HL-60/S4 treated with retinoic acid at 250 ng/mL for 4 days and 3 days (cell line): ENCODE data around the gene ADAM22.

Experiments used
- in situ Hi-C: fragments of 300-500 bp; cut with MboI; formaldehyde crosslinking; loops from 2 replicates; pipeline ENCODE4 v1.7.0; 2022; ENCODE audit warnings: low sequenced_read_pairs

The ADAM22 gene

GRCh38 chr7:88034083-88034695 lies 100.1 kb downstream of the ADAM22 start:
- in situ Hi-C loops, result no loop called here

- in situ Hi-C loops, result no loop called here
These were observed 103.0 kb downstream of the ADAM22 start for GRCh38 chr7:88037050-88037449.

- in situ Hi-C loops, result no loop called here
These were observed 106.6 kb downstream of the ADAM22 start for GRCh38 chr7:88040694-88041093.

DNA sequence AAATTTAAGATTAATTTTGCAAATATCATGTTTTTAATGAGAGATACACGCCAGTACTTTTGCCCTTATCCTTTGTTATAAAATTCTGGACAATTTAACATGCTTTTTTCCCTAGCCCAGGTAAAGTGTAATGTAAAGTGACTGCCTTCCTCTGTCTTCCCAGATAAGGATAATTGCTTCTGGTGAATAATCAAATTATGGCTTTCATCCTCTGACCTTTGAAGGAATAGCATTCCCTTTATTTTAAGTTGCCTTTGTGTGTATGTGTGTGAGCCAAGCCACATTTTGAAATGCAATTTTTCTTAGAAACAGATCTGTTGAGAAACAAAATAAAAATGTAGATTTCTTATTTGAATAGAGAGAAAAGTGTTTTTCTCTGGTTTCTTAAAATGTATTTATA lies 107.5 kb downstream of the ADAM22 start:
- in situ Hi-C loops, result no loop called here

GRCh38 chr7:88042157-88042556 lies 108.1 kb downstream of the ADAM22 start:
- in situ Hi-C loops, result no loop called here

GRCh38 chr7:88042803-88043202 lies 108.8 kb downstream of the ADAM22 start:
- in situ Hi-C loops, result no loop called here

DNA sequence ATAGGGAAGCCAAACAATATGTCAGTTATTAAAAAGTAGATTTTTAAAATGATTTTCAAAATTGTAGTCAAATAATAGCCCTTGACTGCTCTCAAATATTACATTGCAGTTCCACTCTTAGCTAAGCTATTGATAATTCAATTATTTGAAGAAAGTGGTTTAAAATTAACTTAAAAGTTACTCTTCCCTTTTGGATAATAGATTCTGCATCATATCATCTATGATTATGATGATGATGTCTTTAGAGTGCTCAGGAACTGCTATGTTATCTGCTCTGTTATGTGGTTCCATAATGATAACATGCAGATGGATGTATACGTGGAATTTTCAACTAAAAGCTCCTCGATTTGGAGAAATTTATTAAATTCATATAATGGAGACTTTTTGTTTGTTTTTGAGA lies 110.0 kb downstream of the ADAM22 start:
- in situ Hi-C loops, result no loop called here

GRCh38 chr7:88046839-88047573 lies 113.0 kb downstream of the ADAM22 start:
- in situ Hi-C loops, result no loop called here

- in situ Hi-C loops, result no loop called here
These were observed 123.6 kb downstream of the ADAM22 start for GRCh38 chr7:88057655-88058054.

GRCh38 chr7:88062238-88062637 lies 128.2 kb downstream of the ADAM22 start:
- in situ Hi-C loops, result no loop called here

DNA sequence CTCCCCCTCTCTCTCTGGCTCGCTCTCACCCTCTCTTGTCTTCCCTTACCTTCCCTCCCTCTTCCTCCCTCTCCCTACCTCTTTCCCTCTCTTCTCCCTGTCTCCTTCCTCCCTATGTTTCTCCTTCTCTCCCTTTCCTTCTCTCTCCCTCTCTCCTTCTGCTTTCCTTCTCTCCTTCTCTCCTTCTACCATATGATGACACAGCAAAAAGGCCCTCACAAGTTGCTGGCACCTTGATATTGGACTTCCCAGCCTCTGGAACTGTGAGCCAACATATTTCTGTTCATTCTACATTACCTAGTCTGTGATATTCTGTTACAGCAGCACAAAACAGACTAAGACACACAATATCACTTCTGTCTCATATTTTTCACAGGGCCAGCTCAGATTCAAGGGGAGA lies 135.0 kb downstream of the ADAM22 start:
- in situ Hi-C loops, result no loop called here

DNA sequence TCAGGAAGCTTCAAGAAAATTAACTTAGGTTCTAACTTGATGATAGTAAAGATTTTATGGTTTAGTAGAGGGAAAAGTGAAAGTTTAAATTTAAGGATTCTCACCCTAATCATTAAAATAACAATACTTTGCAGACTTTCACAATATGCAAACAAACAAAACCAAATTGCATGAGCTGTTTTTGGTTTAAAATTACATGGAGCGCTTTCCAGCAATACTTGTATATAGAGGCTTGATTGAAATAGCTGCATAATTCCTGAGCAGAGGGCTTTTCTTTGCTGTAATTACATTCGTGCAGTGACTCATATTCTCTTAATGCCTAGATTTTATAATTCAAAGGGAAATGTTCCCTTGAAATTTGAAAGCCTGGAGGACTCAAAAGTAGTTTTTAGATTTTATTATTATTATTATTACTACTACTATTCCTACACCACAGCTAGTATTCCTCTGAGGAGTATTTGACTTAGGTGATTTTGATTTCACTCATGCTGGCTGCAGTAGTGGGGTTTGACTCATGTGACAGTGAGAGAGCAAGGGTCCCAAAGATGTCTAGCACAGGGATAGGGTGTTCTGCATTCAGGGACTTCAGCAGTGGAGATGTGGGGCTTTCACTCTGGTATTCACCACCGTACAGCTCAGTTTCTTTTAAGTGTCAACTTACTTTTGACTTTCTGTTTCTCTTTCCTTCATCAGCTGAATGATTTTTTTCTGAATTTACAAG lies 138.1 kb downstream of the ADAM22 start:
- in situ Hi-C loops, result no loop called here

GRCh38 chr7:88072715-88073055 lies 138.6 kb downstream of the ADAM22 start:
- in situ Hi-C loops, result no loop called here

- in situ Hi-C loops, result no loop called here
These were observed 139.6 kb downstream of the ADAM22 start for GRCh38 chr7:88073626-88074025.

DNA sequence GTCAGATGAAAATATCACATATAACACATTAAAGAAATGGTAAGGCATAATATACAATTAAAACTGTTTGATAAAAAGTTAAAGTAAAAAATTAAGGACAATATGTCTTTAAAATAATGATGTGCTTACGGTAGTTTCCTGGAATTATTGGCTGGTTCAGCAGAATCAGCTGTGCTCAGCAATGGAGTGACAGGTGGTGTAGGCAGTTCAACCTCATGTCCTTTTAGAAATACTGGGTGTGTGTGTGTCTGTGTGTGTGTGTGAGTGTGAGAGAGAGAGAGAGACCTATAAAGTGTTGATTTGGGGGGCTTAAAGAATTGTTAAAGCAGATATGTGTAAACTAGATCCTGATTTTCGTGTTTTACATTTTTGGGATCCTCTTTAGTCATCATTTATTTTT lies 141.2 kb downstream of the ADAM22 start:
- in situ Hi-C loops, result no loop called here

- in situ Hi-C loops, result no loop called here
These were observed 149.8 kb downstream of the ADAM22 start for GRCh38 chr7:88083883-88084282.

GRCh38 chr7:88089561-88089960 lies 155.5 kb downstream of the ADAM22 start:
- in situ Hi-C loops, result no loop called here

DNA sequence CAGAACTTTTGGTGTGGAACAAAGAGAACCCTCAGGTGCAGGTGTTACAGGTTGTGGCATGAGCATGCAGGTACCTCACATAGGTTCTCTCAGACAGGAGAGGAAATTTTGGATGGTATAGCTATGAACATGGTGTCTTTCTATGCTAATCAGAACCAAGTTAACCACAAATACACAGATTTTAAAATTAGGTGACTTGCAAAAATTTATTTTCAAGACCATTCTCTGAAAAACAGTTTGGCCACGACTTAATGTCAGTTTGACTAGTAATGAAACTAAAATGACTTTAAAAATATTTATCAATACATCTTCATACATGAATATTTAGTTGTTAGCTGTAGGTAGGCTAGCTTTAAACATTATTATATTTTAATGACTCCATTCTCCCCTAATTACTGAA lies 156.2 kb downstream of the ADAM22 start:
- in situ Hi-C loops, result no loop called here

- in situ Hi-C loops, result no loop called here
These were observed 156.6 kb downstream of the ADAM22 start for GRCh38 chr7:88090671-88091070.

GRCh38 chr7:88091988-88092675 lies 158.1 kb downstream of the ADAM22 start:
- in situ Hi-C loops, result no loop called here

DNA sequence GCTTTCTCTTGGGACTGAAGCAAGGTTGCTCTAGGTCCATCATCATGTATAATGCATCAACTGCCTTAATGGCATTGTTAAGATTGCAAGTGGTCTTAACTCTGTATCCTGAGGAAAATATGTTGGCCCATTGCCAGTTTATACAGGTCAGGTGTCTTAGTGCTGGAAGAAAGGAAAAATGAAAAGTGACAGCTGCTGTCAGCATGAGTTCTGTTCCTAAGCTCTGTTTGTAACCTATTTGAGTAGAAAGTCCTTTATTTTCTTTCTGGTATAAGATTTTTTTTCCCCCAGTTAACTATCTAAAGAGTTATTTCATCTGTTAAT lies 158.6 kb downstream of the ADAM22 start:
- in situ Hi-C loops, result no loop called here

GRCh38 chr7:88101769-88102168 lies 167.7 kb downstream of the ADAM22 start:
- in situ Hi-C loops, result loop anchor here (25.0 kb wide), 1 partner anchor 314 kb away; no protein-coding TSS in a partner anchor
